Measurements from ENCODE around the gene DPF3.

- TF ChIP-seq CTCF (conservative IDR thresholded peaks at IDR 0.05 in 1 of 2, IDR thresholded peaks at IDR 0.05 in 1 of 2; ENCODE audit: low read depth in 1 of 2, low read length in 2 of 2), result no peak
- TF ChIP-seq EZH2 (IDR thresholded peaks at IDR 0.05; ENCODE audit: low read length, missing control alignments), result no peak
These were observed 41.7 kb downstream of the DPF3 start for GRCh38 chr14:72852194-72852593.

Measured in fibroblast of lung (primary cell).